HCT116 (cell line): Measurements from ENCODE around the gene TMA7B. TPM values are rescaled to one million over a fixed set of nuclear protein-coding genes. Genes with fewer than 3 reads are reported as not detected.

Experiments
- ATAC-seq: fragments of 200-7000 bp; cut with Tn5 transposase; 2 replicates; pipeline ENCODE4 v1.9.1; 2020; ENCODE audit warnings: mild to moderate bottlenecking, moderate library complexity
- BruUV-seq: library from RNA; stranded (reverse); fragments of 400-500 nt; replicated peaks from 2 replicates; lab custom pipeline; 2021; lab: Mats Ljungman, UMichigan
- CTCF ChIA-PET: fragments of 300-600 bp; sonication (Branson Sonifier 250); formaldehyde crosslinking; loops from one replicate; lab custom pipeline; 2021; ENCODE audit warnings: antibody characterized with exemption; lab: Charles Lee
- POLR2A ChIA-PET: fragments of 300-600, 350-600 bp; sonication (Branson Sonifier 250); formaldehyde crosslinking; loops from one replicate; lab custom pipeline; 2021; ENCODE audit warnings: antibody characterized with exemption; lab: Charles Lee
- RAD21 ChIA-PET, 2 experiments: fragments of 300-600 bp; sonication (Branson Sonifier 250); formaldehyde crosslinking; loops; one replicate each; lab custom pipeline; 2023; ENCODE audit warnings: low total read pairs in 2 of 2; ENCODE audit not compliant: uncharacterized antibody in 2 of 2, unreplicated experiment in 2 of 2, low non-redundant PET in 1 of 2; lab: Charles Lee
- DNase-seq: peaks from one replicate; pipeline ENCODE4 v3.0.0-alpha.2; 2010; ENCODE audit warnings: low read depth, low spot score
- H2AFZ ChIP-seq: fragments of 200-600 bp; shearing (Covaris generic), sonication (generic); 2 replicates; pipeline ENCODE4 v1.6.1; 2017; ENCODE audit warnings: low read depth, mixed run types, mixed read lengths, antibody characterized with exemption, low read length; ENCODE audit not compliant: poor library complexity, severe bottlenecking
- H3K27ac ChIP-seq: 2 replicates; pipeline ENCODE4 v1.5.1; 2012; ENCODE audit warnings: low read depth, low read length
- H3K27me3 ChIP-seq: fragments of 200-600 bp; sonication (generic); 2 replicates; pipeline ENCODE4 v1.6.1; 2016; ENCODE audit warnings: mixed run types, low read length, mixed read lengths; ENCODE audit not compliant: insufficient read depth
- H3K36me3 ChIP-seq, 2 experiments: fragments of 200-500 bp in 1 of 2; fragments of 200-600 bp in 1 of 2; sonication (Bioruptor generic) in 1 of 2; sonication (generic) in 1 of 2; 2 replicates each; pipeline versions ENCODE4 v1.5.1 to v1.6.1; 2014 to 2016; ENCODE audit warnings: low read length in 2 of 2, inconsistent platforms in 1 of 2, mixed read lengths in 1 of 2, mixed run types in 1 of 2; ENCODE audit not compliant: insufficient read depth in 2 of 2, control insufficient read depth in 1 of 2
- H3K4me1 ChIP-seq, 2 experiments: fragments of 200-600 bp in 1 of 2; sonication (generic) in 1 of 2; 2 replicates each; pipeline versions ENCODE4 v1.5.1 to v1.6.1; 2012 to 2017; ENCODE audit warnings: low read length in 2 of 2, inconsistent platforms in 1 of 2, mild to moderate bottlenecking in 1 of 2, mixed read lengths in 1 of 2, mixed run types in 1 of 2, moderate library complexity in 1 of 2; ENCODE audit not compliant: insufficient read depth in 2 of 2, control insufficient read depth in 1 of 2
- H3K4me2 ChIP-seq: fragments of 200-600 bp; sonication (generic); 2 replicates; pipeline ENCODE4 v1.6.1; 2017; ENCODE audit warnings: mixed run types, low read length, mixed read lengths
- H3K4me3 ChIP-seq, 2 experiments: fragments of 200-600 bp in 1 of 2; sonication (generic) in 1 of 2; replicated peaks in 1 of 2; 2 replicates each; pipeline ENCODE4 v1.5.1; 2011 to 2016; ENCODE audit warnings: low read length in 2 of 2, control low read depth in 1 of 2, low read depth in 1 of 2, mild to moderate bottlenecking in 1 of 2, mixed read lengths in 1 of 2, mixed run types in 1 of 2
- H3K79me2 ChIP-seq: fragments of 200-600 bp; sonication (generic); 2 replicates; pipeline ENCODE4 v1.6.1; 2017; ENCODE audit warnings: mild to moderate bottlenecking, mixed run types, low read length, moderate library complexity, mixed read lengths; ENCODE audit not compliant: insufficient read depth
- H3K9ac ChIP-seq: fragments of 200-600 bp; sonication (generic); 2 replicates; pipeline ENCODE4 v1.6.1; 2016; ENCODE audit warnings: low read length, mixed read lengths
- H3K9me2 ChIP-seq: fragments of 200-600 bp; sonication (generic), shearing (Covaris generic); 2 replicates; pipeline ENCODE4 v1.6.1; 2017; ENCODE audit warnings: mixed run types, mild to moderate bottlenecking, moderate library complexity; ENCODE audit not compliant: insufficient read depth
- H3K9me3 ChIP-seq, 2 experiments: fragments of 200-500 bp in 1 of 2; fragments of 200-600 bp in 1 of 2; sonication (Bioruptor generic) in 1 of 2; sonication (generic) in 1 of 2; 2 replicates each; pipeline ENCODE4 v1.6.1; 2014 to 2017; ENCODE audit warnings: low read length in 2 of 2, mixed read lengths in 2 of 2, inconsistent platforms in 1 of 2, low read depth in 1 of 2, mild to moderate bottlenecking in 1 of 2, mixed run types in 1 of 2, moderate library complexity in 1 of 2; ENCODE audit not compliant: control insufficient read depth in 1 of 2, insufficient read depth in 1 of 2
- H4K20me1 ChIP-seq: fragments of 200-600 bp; sonication (generic), shearing (Covaris generic); 2 replicates; pipeline ENCODE4 v1.6.1; 2017; ENCODE audit warnings: mixed run types, mild to moderate bottlenecking, moderate library complexity; ENCODE audit not compliant: insufficient read depth
- CBX3 ChIP-seq: IDR thresholded peaks from 2 replicates; pipeline ENCODE4 v1.6.1; 2012; ENCODE audit warnings: low read depth
- CEBPB ChIP-seq: IDR thresholded peaks from 2 replicates; pipeline ENCODE4 v1.6.1; 2012; ENCODE audit warnings: low read depth
- EGR1 ChIP-seq: IDR thresholded peaks from 2 replicates; pipeline ENCODE4 v1.6.1; 2012; ENCODE audit warnings: low read depth
- ELF1 ChIP-seq: IDR thresholded peaks from 2 replicates; pipeline ENCODE4 v1.6.1; 2012; ENCODE audit warnings: low read depth, borderline replicate concordance
- EZH2 ChIP-seq: fragments of 200-600 bp; sonication (generic); IDR thresholded peaks from 2 replicates; pipeline ENCODE4 v1.6.1; 2017; ENCODE audit warnings: antibody characterized with exemption, mixed run types
- EZH2phosphoT487 ChIP-seq: fragments of 200-600 bp; IDR thresholded peaks from 2 replicates; pipeline ENCODE4 v1.6.1; 2018; ENCODE audit warnings: antibody characterized with exemption, borderline replicate concordance
- JUND ChIP-seq: IDR thresholded peaks from 2 replicates; pipeline ENCODE4 v1.6.1; 2012
- POLR2A ChIP-seq: IDR thresholded peaks from 2 replicates; pipeline ENCODE4 v1.7.0; 2011; ENCODE audit warnings: borderline replicate concordance; ENCODE audit not compliant: insufficient read depth, insufficient read length; ENCODE audit errors: extremely low read depth
- POLR2AphosphoS5 ChIP-seq: IDR thresholded peaks from 2 replicates; pipeline ENCODE4 v1.6.1; 2011; ENCODE audit warnings: mild to moderate bottlenecking, low read depth, low read length, moderate library complexity
- RAD21 ChIP-seq: IDR thresholded peaks from 2 replicates; pipeline ENCODE4 v1.6.1; 2012; ENCODE audit warnings: low read depth, mild to moderate bottlenecking
- SP1 ChIP-seq: IDR thresholded peaks from 2 replicates; pipeline ENCODE4 v1.6.1; 2012; ENCODE audit warnings: low read depth
- SRF ChIP-seq: IDR thresholded peaks from 2 replicates; pipeline ENCODE4 v1.6.1; 2012; ENCODE audit warnings: low read depth
- TCF7L2 ChIP-seq: IDR thresholded peaks from 2 replicates; pipeline ENCODE4 v1.7.0; 2011; ENCODE audit warnings: borderline replicate concordance, inconsistent platforms; ENCODE audit not compliant: insufficient read depth, insufficient read length; ENCODE audit errors: extremely low read depth
- YY1 ChIP-seq: IDR thresholded peaks from 2 replicates; pipeline ENCODE4 v1.6.1; 2011; ENCODE audit warnings: low read length, low read depth, moderate library complexity, mild to moderate bottlenecking; ENCODE audit not compliant: insufficient replicate concordance; ENCODE audit errors: extremely low read depth
- ZFX ChIP-seq: fragments of 450-650 bp; IDR thresholded peaks from 2 replicates; pipeline ENCODE4 v1.6.1; 2017
- intact Hi-C: fragments of 100-400 bp; cut with micrococcal nuclease; formaldehyde crosslinking; loops from 2 replicates; pipeline ENCODE4 v1.10.0; 2022
- total RNA-seq: library from RNA; stranded (reverse); gene quantifications from one replicate; pipeline ENCODE4 v1.2.1, GENCODE V29; 2021; ENCODE audit not compliant: unreplicated experiment
- TF ChIP-seq, protein P1 (sequence below): IDR thresholded peaks from 2 replicates; pipeline ENCODE4 v1.6.1; 2011; ENCODE audit warnings: mild to moderate bottlenecking, low read length, moderate library complexity; ENCODE audit not compliant: insufficient replicate concordance; ENCODE audit errors: extremely low read depth
- TF ChIP-seq, protein P2 (sequence below): IDR thresholded peaks from 2 replicates; pipeline ENCODE4 v1.6.1; 2012; ENCODE audit warnings: low read depth
- TF ChIP-seq, protein P3 (sequence below): IDR thresholded peaks from 2 replicates; pipeline ENCODE4 v1.6.1; 2012
- TF ChIP-seq, protein P4 (sequence below), 3 experiments: fragments of 200-600 bp in 1 of 3; sonication (generic) in 1 of 3; IDR thresholded peaks in 2 of 3; conservative IDR thresholded peaks in 1 of 3; 2 replicates each; pipeline ENCODE4 v1.5.1; 2012 to 2017; ENCODE audit warnings: low read depth in 2 of 3, low read length in 2 of 3, antibody characterized with exemption in 1 of 3, borderline replicate concordance in 1 of 3, control low read depth in 1 of 3, mild to moderate bottlenecking in 1 of 3, mixed read lengths in 1 of 3, mixed run types in 1 of 3, moderate library complexity in 1 of 3; ENCODE audit not compliant: insufficient read depth in 1 of 3
- TF ChIP-seq, protein P5 (sequence below): IDR thresholded peaks from 2 replicates; pipeline ENCODE4 v1.6.1; 2012

Gene TMA7B
- total RNA-seq, 1 experiment from 2014 or later: not detected

DNA sequence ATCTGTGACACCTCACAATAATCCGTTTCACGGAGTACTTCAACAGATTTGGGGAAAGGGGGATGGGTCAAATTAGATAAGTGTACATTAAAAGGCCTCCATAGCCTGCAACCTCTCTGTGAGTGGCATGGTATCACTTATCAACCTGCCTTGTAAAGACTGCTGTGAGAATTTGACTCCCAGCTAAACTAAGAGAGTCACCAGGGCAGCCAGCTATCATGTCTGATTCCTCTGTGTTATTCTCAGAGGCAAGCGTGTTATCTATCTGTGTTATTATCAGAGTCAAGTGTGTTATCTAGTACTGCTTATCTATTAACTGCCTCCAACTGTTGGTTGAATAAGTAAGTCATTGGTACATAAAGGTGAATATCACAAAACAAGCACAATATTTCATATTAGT lies 30.5 kb downstream of the TMA7B start:
- Histone ChIP-seq H3K36me3 (no peaks in the 10 kb centered on the region), H2AFZ (no peak overlapping the region), H3K79me2 (peaks cover 7% of the 10 kb centered on the region), H3K9ac (no peak overlapping the region), H3K9me2 (no peaks in the 10 kb centered on the region), H3K27ac (no peak overlapping the region), H3K9me3 (no peaks in the 10 kb centered on the region), H3K4me2 (no peak overlapping the region), H3K27me3 (no peaks in the 10 kb centered on the region), H3K4me1 (peaks cover 4 to 10% of the 10 kb centered on the region in 2 experiments), H4K20me1 (no peaks in the 10 kb centered on the region), H3K4me3 (no peak overlapping the region)
- intact Hi-C loops: no loop called here
- ChIA-PET RAD21 (no interaction called here), POLR2A (interaction anchor here (0.7 kb wide), 1 partner anchor 458 kb away, joined by 3 read pairs; the partner anchor contains the start of gene RPS19BP1), CTCF (no interaction called here)
- TF ChIP-seq SP1: no peak
- TF ChIP-seq SRF: no peak
- TF ChIP-seq, protein P1, sequence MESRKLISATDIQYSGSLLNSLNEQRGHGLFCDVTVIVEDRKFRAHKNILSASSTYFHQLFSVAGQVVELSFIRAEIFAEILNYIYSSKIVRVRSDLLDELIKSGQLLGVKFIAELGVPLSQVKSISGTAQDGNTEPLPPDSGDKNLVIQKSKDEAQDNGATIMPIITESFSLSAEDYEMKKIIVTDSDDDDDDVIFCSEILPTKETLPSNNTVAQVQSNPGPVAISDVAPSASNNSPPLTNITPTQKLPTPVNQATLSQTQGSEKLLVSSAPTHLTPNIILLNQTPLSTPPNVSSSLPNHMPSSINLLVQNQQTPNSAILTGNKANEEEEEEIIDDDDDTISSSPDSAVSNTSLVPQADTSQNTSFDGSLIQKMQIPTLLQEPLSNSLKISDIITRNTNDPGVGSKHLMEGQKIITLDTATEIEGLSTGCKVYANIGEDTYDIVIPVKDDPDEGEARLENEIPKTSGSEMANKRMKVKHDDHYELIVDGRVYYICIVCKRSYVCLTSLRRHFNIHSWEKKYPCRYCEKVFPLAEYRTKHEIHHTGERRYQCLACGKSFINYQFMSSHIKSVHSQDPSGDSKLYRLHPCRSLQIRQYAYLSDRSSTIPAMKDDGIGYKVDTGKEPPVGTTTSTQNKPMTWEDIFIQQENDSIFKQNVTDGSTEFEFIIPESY: no peak
- TF ChIP-seq YY1: no peak
- TF ChIP-seq, protein P2, sequence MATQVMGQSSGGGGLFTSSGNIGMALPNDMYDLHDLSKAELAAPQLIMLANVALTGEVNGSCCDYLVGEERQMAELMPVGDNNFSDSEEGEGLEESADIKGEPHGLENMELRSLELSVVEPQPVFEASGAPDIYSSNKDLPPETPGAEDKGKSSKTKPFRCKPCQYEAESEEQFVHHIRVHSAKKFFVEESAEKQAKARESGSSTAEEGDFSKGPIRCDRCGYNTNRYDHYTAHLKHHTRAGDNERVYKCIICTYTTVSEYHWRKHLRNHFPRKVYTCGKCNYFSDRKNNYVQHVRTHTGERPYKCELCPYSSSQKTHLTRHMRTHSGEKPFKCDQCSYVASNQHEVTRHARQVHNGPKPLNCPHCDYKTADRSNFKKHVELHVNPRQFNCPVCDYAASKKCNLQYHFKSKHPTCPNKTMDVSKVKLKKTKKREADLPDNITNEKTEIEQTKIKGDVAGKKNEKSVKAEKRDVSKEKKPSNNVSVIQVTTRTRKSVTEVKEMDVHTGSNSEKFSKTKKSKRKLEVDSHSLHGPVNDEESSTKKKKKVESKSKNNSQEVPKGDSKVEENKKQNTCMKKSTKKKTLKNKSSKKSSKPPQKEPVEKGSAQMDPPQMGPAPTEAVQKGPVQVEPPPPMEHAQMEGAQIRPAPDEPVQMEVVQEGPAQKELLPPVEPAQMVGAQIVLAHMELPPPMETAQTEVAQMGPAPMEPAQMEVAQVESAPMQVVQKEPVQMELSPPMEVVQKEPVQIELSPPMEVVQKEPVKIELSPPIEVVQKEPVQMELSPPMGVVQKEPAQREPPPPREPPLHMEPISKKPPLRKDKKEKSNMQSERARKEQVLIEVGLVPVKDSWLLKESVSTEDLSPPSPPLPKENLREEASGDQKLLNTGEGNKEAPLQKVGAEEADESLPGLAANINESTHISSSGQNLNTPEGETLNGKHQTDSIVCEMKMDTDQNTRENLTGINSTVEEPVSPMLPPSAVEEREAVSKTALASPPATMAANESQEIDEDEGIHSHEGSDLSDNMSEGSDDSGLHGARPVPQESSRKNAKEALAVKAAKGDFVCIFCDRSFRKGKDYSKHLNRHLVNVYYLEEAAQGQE: no peak
- no peak for TF ChIP-seq EZH2
- TF ChIP-seq, protein P3, sequence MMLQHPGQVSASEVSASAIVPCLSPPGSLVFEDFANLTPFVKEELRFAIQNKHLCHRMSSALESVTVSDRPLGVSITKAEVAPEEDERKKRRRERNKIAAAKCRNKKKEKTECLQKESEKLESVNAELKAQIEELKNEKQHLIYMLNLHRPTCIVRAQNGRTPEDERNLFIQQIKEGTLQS: no peak
- TF ChIP-seq CEBPB: no peak
- no peak for TF ChIP-seq ELF1
- TF ChIP-seq CBX3: no peak
- no peak for TF ChIP-seq EZH2phosphoT487
- no peak for TF ChIP-seq EGR1
- TF ChIP-seq ZFX: no peak
- TF ChIP-seq, protein P4, sequence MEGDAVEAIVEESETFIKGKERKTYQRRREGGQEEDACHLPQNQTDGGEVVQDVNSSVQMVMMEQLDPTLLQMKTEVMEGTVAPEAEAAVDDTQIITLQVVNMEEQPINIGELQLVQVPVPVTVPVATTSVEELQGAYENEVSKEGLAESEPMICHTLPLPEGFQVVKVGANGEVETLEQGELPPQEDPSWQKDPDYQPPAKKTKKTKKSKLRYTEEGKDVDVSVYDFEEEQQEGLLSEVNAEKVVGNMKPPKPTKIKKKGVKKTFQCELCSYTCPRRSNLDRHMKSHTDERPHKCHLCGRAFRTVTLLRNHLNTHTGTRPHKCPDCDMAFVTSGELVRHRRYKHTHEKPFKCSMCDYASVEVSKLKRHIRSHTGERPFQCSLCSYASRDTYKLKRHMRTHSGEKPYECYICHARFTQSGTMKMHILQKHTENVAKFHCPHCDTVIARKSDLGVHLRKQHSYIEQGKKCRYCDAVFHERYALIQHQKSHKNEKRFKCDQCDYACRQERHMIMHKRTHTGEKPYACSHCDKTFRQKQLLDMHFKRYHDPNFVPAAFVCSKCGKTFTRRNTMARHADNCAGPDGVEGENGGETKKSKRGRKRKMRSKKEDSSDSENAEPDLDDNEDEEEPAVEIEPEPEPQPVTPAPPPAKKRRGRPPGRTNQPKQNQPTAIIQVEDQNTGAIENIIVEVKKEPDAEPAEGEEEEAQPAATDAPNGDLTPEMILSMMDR (IDR thresholded peaks at IDR 0.05 in 2 of 3, conservative IDR thresholded peaks at IDR 0.05 in 1 of 3; ENCODE audit: borderline replicate concordance in 1 of 3, insufficient read depth in 1 of 3, low read depth in 2 of 3, low read length in 2 of 3): no peak
- no peak for TF ChIP-seq JUND
- TF ChIP-seq POLR2AphosphoS5: no peak
- TF ChIP-seq POLR2A: no peak
- no peak for TF ChIP-seq TCF7L2
- TF ChIP-seq, protein P5, sequence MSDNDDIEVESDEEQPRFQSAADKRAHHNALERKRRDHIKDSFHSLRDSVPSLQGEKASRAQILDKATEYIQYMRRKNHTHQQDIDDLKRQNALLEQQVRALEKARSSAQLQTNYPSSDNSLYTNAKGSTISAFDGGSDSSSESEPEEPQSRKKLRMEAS: no peak
- no peak for TF ChIP-seq RAD21
- DNase-seq: no peak
- ATAC-seq: no peak
- BruUV-seq: no TSS peak
